BLaER1 treated with 17β-estradiol and CSF1 and Interleukin-3, amounts not matched to agents 10 nM and 100 nM (cell line): Measurements from ENCODE around the gene INO80E.

Source experiments
- H3K27ac ChIP-seq, 11 experiments: shearing (Covaris generic); formaldehyde crosslinking; 2 replicates each; pipeline ENCODE4 v1.8.1; 2022
- H3K27me3 ChIP-seq, 11 experiments: shearing (Covaris generic); formaldehyde crosslinking; 2 replicates each; pipeline ENCODE4 v1.8.1; 2022
- H3K36me3 ChIP-seq, 11 experiments: shearing (Covaris generic); formaldehyde crosslinking; 2 replicates each; pipeline ENCODE4 v1.8.1; 2022
- H3K4me1 ChIP-seq, 10 experiments: shearing (Covaris generic); formaldehyde crosslinking; 2 replicates each; pipeline ENCODE4 v1.8.1; 2022
- H3K4me2 ChIP-seq, 11 experiments: shearing (Covaris generic); formaldehyde crosslinking; 2 replicates each; pipeline ENCODE4 v1.8.1; 2022
- H3K4me3 ChIP-seq, 10 experiments: shearing (Covaris generic); formaldehyde crosslinking; 2 replicates each; pipeline ENCODE4 v1.8.1; 2022
- H3K9ac ChIP-seq, 11 experiments: shearing (Covaris generic); formaldehyde crosslinking; 2 replicates each; pipeline ENCODE4 v1.8.1; 2022
- H3K9me3 ChIP-seq, 11 experiments: shearing (Covaris generic); formaldehyde crosslinking; replicated peaks in 1 of 11; 2 replicates each; pipeline ENCODE4 v1.8.1; 2022
- H4K20me1 ChIP-seq, 11 experiments: shearing (Covaris generic); formaldehyde crosslinking; 2 replicates each; pipeline ENCODE4 v1.8.1; 2022
- Cebpa-rat ChIP-seq, 11 experiments: shearing (Covaris generic); IDR thresholded peaks; 2 replicates each; pipeline ENCODE4 v1.8.1; 2022

Gene INO80E

DNA sequence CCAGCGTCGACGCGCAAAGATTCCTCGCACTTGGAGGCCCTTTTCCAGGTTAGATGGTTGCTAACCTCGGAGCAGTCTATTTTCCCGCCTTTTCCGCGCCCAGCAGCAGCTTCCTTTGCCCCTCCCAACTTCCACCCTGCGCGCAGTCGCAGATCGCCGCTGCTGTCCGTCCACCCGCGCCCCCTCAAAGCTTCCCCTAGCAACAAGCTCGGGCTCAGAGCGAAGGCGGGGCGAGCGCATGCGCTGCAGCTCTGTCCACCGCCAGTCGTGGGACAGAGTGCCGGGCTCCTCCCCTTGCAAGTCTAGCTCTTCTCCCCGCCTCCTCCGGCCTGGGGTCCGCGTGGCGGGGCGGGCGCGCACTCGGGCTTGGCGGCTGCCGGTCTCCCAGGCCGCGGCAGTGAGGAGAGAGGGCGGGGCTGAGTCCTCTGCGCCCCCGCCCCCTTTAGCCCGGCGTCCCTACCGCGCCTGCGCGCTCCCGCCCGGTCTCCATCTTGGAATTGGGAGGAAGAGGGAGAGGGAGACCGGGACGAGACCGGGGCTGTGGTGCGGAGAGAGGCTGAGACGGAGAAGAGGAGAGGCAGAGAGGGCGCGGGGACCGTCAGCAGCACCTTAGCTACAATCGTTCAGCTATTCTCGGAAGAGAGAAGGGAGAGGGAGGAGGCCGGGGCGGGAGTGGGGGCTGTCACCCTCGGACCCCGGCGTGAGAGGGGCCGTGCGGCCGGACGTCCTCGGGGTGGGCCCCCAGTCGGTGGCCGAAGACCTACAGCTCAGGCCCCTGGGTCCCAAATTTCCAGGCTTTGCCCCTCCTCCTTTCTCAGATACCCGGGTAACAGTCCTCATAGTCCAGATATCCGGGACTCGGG lies 22.4 kb upstream of the INO80E start, which contains the start of gene TAOK2:
TSS of gene TAOK2 (plus strand) at position 485 of the 863 bp plus-strand sequence. CDS start 3,905 bp downstream, outside the sequence.
- Histone ChIP-seq H3K36me3 (peaks cover 35 to 60% (median 51%) of the 10 kb centered on the region in 11 experiments), H3K4me1 (peaks cover 36 to 56% (median 48%) of the 10 kb centered on the region in 10 experiments), H4K20me1 (peaks cover 32 to 44% (median 41%) of the 10 kb centered on the region in 11 experiments), H3K4me3 (peak within 1 kb of the TSS; percentile 75 to 99 (median 96)), H3K9me3 (peaks cover 0 to 9% (median 5%) of the 10 kb centered on the region in 11 experiments; a peak in 10 of 22 replicates), H3K27me3 (no peaks in the 10 kb centered on the region), H3K9ac (peak within 1 kb of the TSS; percentile 83 to 95 (median 93)), H3K4me2 (peak within 1 kb of the TSS; percentile 96 to 100 (median 99)), H3K27ac (peak within 1 kb of the TSS; percentile 65 to 89 (median 84))
- no peak for TF ChIP-seq Cebpa-rat (IDR thresholded peaks at IDR 0.05)

DNA sequence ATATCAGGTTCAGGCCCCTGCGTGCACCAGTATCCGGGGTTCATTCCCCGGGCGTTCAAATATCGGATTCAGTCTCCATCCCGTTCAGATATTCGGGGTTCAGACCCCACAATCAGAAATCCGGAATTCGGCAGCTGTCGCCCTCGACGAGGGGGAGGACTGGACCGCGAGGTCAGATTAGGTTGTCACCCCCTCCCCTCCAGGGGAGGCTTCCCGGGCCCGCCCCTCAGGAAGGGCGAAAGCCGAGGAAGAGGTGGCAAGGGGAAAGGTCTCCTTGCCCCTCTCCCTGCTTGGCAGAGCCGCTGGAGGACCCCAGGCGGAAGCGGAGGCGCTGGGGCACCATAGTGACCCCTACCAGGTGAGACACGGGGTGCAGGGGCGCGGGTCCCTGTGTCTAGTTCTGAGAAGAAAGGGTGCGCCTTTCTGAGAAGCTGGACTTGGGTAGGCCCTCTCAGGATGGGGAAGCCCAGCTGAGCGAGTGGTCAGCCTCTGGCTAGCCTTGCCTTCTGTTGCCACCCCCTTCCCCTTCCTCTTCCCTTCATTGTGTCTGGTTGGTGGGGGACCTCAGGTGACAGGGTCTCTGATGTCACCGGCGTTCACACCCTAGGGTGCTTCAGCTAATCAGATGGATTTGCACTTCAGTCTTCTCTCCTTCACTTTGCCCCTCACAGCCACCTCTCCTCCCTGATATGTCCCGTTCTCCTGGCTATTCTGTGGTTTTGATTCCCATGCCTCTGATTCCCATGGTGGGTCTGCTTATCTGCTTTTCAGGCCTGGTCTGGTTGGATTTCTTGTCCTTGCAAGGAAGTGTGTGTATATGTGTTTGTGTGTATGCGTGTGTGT lies 21.5 kb upstream of the INO80E start:
- peaks cover 37 to 60% (median 51%) of the 10 kb centered on the region in 11 experiments for H3K36me3 ChIP-seq
- peak overlapping the region; percentile 83 to 95 (median 93) for H3K9ac ChIP-seq
- H3K4me2 ChIP-seq, result peak overlapping the region; percentile 96 to 100 (median 99)
- H3K27me3 ChIP-seq, result no peaks in the 10 kb centered on the region
- H3K9me3 ChIP-seq, result peaks cover 0 to 9% (median 5%) of the 10 kb centered on the region in 11 experiments; a peak in 10 of 22 replicates
- H3K27ac ChIP-seq, result peak overlapping the region; percentile 65 to 89 (median 84)
- H3K4me3 ChIP-seq, result peak overlapping the region; percentile 75 to 99 (median 96)
- H3K4me1 ChIP-seq, result peaks cover 36 to 59% (median 48%) of the 10 kb centered on the region in 10 experiments
- no peak for TF ChIP-seq Cebpa-rat (IDR thresholded peaks at IDR 0.05)
- peaks cover 32 to 53% (median 48%) of the 10 kb centered on the region in 11 experiments for H4K20me1 ChIP-seq

DNA sequence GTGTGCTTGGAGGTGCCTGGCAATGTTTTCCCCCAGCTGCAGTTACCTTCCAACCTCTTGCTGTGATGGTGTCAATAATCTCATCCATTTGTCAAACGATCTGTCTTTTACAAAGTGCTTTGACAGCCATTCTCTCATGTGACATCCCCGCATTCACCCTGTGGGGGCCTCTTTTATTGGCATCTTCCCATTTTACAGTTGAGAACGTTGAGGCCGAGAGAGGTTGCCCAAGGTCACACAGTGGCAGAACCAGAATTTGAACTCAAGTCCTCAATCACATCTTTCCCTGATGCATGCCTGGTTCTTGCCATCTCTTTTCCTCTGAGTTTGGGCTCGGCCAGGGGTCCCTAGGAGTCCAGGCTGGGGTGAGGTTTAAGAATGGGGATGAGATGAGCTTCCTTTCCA lies 20.9 kb upstream of the INO80E start:
- Histone ChIP-seq H3K27me3 (no peaks in the 10 kb centered on the region), H3K27ac (peak overlapping the region in 9 of 11 experiments; percentile 79 to 89 (median 84); a peak in 12 of 22 replicates), H3K36me3 (peaks cover 37 to 60% (median 51%) of the 10 kb centered on the region in 11 experiments)

DNA sequence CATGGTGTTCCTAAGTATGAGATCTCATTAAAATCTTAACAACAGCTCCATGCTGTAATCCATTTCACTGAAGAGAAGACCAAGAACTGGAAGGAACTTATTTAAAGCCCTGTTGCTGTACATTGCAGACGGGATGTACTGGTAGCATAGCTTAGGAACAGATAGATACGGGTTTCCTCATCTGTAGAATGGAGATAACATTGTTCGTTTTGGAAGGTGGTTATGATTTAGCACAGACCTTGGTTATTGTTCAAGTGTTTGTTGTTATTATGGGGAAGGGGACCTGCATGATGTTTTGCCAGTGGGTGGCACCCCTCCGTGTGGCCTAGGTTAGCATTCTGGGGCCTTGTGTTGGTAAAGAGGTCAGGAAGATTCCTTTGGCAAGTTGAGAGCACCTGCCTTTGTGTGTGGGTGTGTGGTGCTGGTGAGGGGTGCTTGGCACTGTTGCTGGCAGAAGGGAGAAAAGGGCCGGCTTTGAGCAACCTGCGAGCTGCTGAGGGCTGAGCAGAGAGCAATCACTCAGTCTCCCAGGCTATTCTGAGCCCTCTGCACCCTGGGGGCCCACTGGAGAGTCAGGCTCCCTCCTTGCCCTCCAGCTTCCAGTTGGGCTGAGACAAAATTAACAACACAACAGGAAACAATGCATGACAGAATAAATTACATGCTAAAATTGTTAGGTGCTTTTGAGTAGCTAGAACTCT lies 20.1 kb upstream of the INO80E start:
- Histone ChIP-seq H3K9me3 (peaks cover 0 to 9% (median 5%) of the 10 kb centered on the region in 11 experiments; a peak in 10 of 22 replicates), H3K27me3 (no peaks in the 10 kb centered on the region), H3K36me3 (peaks cover 44 to 62% (median 53%) of the 10 kb centered on the region in 11 experiments), H3K4me2 (peak overlapping the region; percentile 96 to 100 (median 99)), H3K27ac (peak overlapping the region in 4 of 11 experiments; percentile 1 to 89 (median 66); a peak in 4 of 22 replicates), H3K4me1 (peaks cover 36 to 59% (median 48%) of the 10 kb centered on the region in 10 experiments), H3K4me3 (peak overlapping the region; percentile 75 to 99 (median 96)), H4K20me1 (peaks cover 32 to 63% (median 50%) of the 10 kb centered on the region in 11 experiments), H3K9ac (peak overlapping the region; percentile 83 to 95 (median 93))
- TF ChIP-seq Cebpa-rat (IDR thresholded peaks at IDR 0.05), result no peak

More for the DNA sequence above, 20.9 kb upstream of the INO80E start:
- H4K20me1 ChIP-seq, result peaks cover 32 to 59% (median 50%) of the 10 kb centered on the region in 11 experiments
- peak overlapping the region; percentile 75 to 99 (median 96) for H3K4me3 ChIP-seq
- peak overlapping the region; percentile 83 to 95 (median 93) for H3K9ac ChIP-seq
- peak overlapping the region; percentile 96 to 100 (median 99) for H3K4me2 ChIP-seq
- TF ChIP-seq Cebpa-rat (IDR thresholded peaks at IDR 0.05), result no peak
- H3K9me3 ChIP-seq, result peaks cover 0 to 9% (median 5%) of the 10 kb centered on the region in 11 experiments; a peak in 10 of 22 replicates
- H3K4me1 ChIP-seq, result peaks cover 36 to 59% (median 48%) of the 10 kb centered on the region in 10 experiments

DNA sequence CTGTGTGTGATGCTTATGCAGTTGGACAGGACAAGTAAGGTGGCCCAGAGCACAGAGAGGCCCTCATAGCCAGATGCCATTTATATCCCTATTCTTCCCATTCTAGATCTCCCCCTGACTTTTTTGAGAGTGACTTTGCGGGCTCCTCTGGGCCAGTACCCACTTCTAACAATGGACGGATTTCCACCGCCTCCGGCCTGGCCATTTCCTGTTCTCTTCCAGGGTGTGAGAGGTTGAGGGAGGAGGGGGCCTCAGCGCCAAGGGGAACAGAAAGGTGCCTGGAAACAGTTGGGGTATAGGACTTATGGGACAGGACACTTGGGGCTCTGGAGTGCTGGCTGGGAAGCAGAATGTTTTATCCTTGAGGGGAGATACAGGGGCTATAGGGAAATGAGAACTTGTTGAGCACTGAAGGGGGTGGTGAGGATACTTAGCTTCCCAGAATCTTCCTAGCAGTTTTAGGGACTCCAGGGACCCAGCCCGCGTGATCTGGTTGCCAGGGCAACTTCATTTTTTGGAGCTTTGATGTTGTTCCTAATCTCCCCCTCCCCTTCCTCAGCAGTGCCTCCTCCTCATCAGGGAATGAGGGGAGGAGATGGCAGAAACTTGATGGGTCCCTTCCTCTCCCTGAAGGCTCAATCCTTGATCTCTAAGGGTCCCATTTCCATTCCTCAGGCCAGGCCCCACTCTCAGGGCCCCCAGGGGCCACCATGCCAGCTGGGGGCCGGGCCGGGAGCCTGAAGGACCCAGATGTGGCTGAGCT lies 18.8 kb upstream of the INO80E start:
- H3K36me3 ChIP-seq, result peaks cover 53 to 65% (median 60%) of the 10 kb centered on the region in 11 experiments

DNA sequence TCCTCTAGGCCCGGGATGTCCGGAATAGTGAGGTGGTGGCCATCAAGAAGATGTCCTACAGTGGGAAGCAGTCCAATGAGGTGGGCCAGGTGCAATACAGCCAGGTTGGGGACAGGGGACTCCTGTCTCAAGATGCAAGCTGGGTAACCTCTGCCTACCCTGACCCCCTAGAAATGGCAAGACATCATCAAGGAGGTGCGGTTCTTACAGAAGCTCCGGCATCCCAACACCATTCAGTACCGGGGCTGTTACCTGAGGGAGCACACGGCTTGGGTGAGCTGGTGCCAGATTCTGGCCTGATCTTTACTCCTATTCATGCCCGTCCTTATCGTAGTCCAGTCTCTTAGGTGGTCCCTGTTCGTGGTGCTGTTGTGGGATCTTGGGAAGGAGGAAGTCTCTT lies 18.0 kb upstream of the INO80E start:
- peaks cover 36 to 45% (median 42%) of the 10 kb centered on the region in 10 experiments for H3K4me1 ChIP-seq
- TF ChIP-seq Cebpa-rat (IDR thresholded peaks at IDR 0.05), result no peak
- H4K20me1 ChIP-seq, result peaks cover 32 to 78% (median 52%) of the 10 kb centered on the region in 11 experiments
- H3K4me3 ChIP-seq, result no peak overlapping the region
- H3K4me2 ChIP-seq, result peak overlapping the region in 8 of 11 experiments; percentile 11 to 99 (median 99); a peak in 7 of 22 replicates
- no peak overlapping the region; a peak in 1 of 22 replicates for H3K9ac ChIP-seq
- H3K27me3 ChIP-seq, result no peaks in the 10 kb centered on the region
- H3K36me3 ChIP-seq, result peaks cover 58 to 65% (median 61%) of the 10 kb centered on the region in 11 experiments
- no peak overlapping the region for H3K27ac ChIP-seq
- H3K9me3 ChIP-seq, result peaks cover 0 to 2% (median 1%) of the 10 kb centered on the region in 11 experiments; a peak in 10 of 22 replicates

More for the DNA sequence above, 18.8 kb upstream of the INO80E start:
- peak overlapping the region in 3 of 10 experiments; percentile 92 to 99 (median 99); a peak in 2 of 20 replicates for H3K4me3 ChIP-seq
- H3K9me3 ChIP-seq, result peaks cover 0 to 9% (median 5%) of the 10 kb centered on the region in 11 experiments; a peak in 10 of 22 replicates
- 0 out of 22 replicates have a peak overlapping the region, but pooled peaks of 1 of the 11 experiments have one; percentile 19 for H3K27ac ChIP-seq
- no peaks in the 10 kb centered on the region for H3K27me3 ChIP-seq
- H3K4me2 ChIP-seq, result peak overlapping the region; percentile 96 to 100 (median 99)
- peaks cover 36 to 53% (median 48%) of the 10 kb centered on the region in 10 experiments for H3K4me1 ChIP-seq
- peaks cover 32 to 69% (median 50%) of the 10 kb centered on the region in 11 experiments for H4K20me1 ChIP-seq
- no peak for TF ChIP-seq Cebpa-rat (IDR thresholded peaks at IDR 0.05)
- H3K9ac ChIP-seq, result peak overlapping the region in 8 of 11 experiments; percentile 7 to 95 (median 94); a peak in 9 of 22 replicates
